ENCODE results near the gene AFP.
A peak's percentile ranks its signal among the peaks of the same experiment; 100 is the strongest.
"Not testable (repeated sequence)": the region's sequence is repeated elsewhere in the genome, so short reads cannot be mapped to it uniquely, and the experiment has no call there.

The AFP gene

GRCh38 chr4:73435984-73436383 lies at the start of gene AFP:
AFP (plus strand) TSS chr4:73436221; CDS start chr4:73436263, 42 bp downstream.
- no peak for FAIRE-seq

- no peak for FAIRE-seq
Observed at GRCh38 chr4:73387552-73387951, 48.5 kb upstream of the AFP start.

GRCh38 chr4:73388887-73389286 lies 47.1 kb upstream of the AFP start:
- FAIRE-seq, result no peak

- FAIRE-seq, result not testable (repeated sequence)
Observed at GRCh38 chr4:73389663-73390062, 46.4 kb upstream of the AFP start.

GRCh38 chr4:73391774-73392173 lies 44.2 kb upstream of the AFP start:
- no peak for FAIRE-seq

- peak; percentile 93 for FAIRE-seq
Observed at GRCh38 chr4:73392936-73393335, 43.1 kb upstream of the AFP start.

GRCh38 chr4:73396304-73396703 lies 39.7 kb upstream of the AFP start:
- FAIRE-seq, result no peak

GRCh38 chr4:73396993-73397972 lies 38.7 kb upstream of the AFP start:
- FAIRE-seq, result no peak

GRCh38 chr4:73401412-73401811 lies 34.6 kb upstream of the AFP start:
- FAIRE-seq, result no peak

GRCh38 chr4:73404042-73404441 lies 32.0 kb upstream of the AFP start, which contains the start of gene ALB:
ALB (plus strand) TSS chr4:73404287; CDS start chr4:73404328, 41 bp downstream.
- peak; percentile 27 for FAIRE-seq

- FAIRE-seq, result no peak
Observed at GRCh38 chr4:73404457-73404856, 31.6 kb upstream of the AFP start.

GRCh38 chr4:73405138-73405537 lies 30.9 kb upstream of the AFP start:
- FAIRE-seq, result no peak

- no peak for FAIRE-seq
Observed at GRCh38 chr4:73406548-73406875, 29.5 kb upstream of the AFP start.

GRCh38 chr4:73407227-73407673 lies 28.8 kb upstream of the AFP start:
- no peak for FAIRE-seq

- FAIRE-seq, result no peak
Observed at GRCh38 chr4:73408181-73408867, 27.7 kb upstream of the AFP start.

GRCh38 chr4:73409012-73409862 lies 26.8 kb upstream of the AFP start:
- FAIRE-seq, result no peak

- no peak for FAIRE-seq
Observed at GRCh38 chr4:73409978-73410548, 26.0 kb upstream of the AFP start.

GRCh38 chr4:73410916-73411730 lies 24.9 kb upstream of the AFP start:
- FAIRE-seq, result no peak

GRCh38 chr4:73411731-73412414 lies 24.1 kb upstream of the AFP start:
- FAIRE-seq, result no peak

- FAIRE-seq, result no peak
Observed at GRCh38 chr4:73413294-73413755, 22.7 kb upstream of the AFP start.

- no peak for FAIRE-seq
Observed at GRCh38 chr4:73414936-73415271, 21.1 kb upstream of the AFP start.

Measured in islet of Langerhans (tissue), 1 donor.